GM19395 (cell line): Measurements from ENCODE around the gene ORC3.

Experiments
- ATAC-seq: cut with Tn5 transposase; IDR thresholded peaks from one replicate; pipeline ENCODE4 v1.9.1; 2021; ENCODE audit warnings: mild to moderate bottlenecking, moderate library complexity; ENCODE audit not compliant: unreplicated experiment

Gene ORC3

DNA sequence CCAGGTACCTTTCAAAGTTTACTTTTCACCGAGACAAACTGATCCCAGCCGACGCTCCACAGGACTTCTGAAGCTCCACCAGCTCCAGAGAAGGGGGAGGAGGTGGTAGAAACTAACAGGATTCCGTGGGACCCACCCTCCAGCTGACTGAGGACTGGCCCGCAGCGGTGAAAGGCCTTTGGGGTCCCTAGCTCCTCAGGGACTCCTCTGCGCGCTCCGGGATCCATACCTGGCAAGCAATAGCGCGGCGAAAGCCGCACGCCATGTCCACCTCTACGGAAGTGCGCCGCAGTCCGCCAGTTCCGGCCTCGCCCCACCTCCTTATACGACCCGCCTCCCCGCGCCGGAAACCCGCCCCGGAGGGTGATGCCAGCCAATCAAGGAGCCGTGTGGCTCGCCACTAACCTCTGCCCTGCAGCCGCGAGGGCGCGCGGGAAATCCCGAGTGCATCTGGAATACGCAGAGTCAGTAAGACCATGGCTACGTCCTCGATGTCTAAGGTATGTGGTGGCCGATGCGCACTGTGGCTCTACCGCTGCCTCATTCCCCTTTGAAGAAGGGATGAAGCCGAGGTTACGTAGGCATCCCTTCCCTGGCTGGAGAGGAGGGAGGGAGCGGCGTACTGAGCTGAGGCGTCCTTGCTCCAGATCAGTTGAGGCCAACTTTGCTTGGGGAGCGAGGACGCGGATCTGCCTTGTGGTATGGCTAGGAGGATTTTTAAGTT, at the start of gene ORC3, which contains the start of gene RARS2:
TSS of gene ORC3 (plus strand) at position 443 of the 724 bp plus-strand sequence. CDS start at position 477, 34 bp downstream.
TSS of gene RARS2 (minus strand) at position 295 of the 724 bp plus-strand sequence. CDS start at position 265, 30 bp downstream.
- peak; percentile 100 for ATAC-seq

DNA sequence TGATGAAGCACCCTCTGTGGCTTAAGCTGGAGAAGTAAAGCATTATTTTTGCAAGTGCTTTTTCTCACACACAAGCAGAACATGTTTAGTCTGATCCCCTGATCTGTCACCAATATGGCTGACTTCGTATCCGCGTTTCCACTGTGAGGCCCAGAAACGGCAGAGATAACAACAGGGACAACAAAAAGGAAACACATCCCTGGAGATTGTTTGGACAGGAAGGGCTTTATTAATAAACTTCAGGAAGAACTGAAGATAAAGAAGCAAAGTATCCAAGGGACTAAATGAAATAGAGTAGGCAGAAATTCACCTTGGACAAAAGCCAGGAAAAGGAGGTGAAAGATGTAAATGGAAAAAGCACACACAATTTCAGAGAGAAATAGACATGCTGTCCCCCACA, 49.4 kb upstream of the ORC3 start:
- no peak for ATAC-seq

DNA sequence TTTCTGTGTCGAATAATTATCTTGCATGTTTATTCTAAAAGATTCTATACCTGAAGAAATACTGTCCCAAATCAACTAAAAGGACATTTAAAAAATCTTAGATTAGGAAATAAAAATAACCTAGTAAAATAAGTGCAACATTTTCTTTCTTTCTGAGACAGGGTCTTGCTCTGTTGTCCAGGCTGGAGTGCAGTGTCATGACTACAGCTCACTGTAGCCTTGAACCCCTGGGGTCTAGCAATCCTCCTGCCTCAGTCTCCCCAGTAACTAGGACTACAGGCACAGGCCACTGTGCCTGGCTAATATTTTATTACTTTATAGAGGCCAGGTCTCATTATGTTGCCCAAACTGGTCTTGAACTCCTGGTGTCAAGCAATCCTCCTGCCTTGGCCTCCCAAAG, 48.9 kb upstream of the ORC3 start:
- ATAC-seq = no peak

DNA sequence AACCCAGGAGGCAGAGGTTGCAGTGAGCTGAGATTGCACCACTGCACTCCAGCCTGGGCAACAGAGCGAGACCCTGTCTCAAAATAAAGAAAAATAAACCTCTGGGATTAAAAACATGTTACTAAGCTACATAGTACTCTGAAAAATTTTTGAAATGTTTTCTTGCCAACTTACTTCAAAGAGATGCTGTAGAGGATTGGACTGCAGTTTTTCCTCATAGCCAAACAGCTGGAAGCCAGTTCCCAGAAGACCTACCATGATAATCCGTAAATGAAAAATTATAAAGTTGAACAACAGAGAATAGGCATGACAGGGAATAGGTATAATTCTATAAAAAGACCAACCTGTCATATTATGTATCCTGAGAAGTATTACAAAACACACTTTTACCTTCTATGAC, 48.2 kb upstream of the ORC3 start:
- ATAC-seq = no peak

DNA sequence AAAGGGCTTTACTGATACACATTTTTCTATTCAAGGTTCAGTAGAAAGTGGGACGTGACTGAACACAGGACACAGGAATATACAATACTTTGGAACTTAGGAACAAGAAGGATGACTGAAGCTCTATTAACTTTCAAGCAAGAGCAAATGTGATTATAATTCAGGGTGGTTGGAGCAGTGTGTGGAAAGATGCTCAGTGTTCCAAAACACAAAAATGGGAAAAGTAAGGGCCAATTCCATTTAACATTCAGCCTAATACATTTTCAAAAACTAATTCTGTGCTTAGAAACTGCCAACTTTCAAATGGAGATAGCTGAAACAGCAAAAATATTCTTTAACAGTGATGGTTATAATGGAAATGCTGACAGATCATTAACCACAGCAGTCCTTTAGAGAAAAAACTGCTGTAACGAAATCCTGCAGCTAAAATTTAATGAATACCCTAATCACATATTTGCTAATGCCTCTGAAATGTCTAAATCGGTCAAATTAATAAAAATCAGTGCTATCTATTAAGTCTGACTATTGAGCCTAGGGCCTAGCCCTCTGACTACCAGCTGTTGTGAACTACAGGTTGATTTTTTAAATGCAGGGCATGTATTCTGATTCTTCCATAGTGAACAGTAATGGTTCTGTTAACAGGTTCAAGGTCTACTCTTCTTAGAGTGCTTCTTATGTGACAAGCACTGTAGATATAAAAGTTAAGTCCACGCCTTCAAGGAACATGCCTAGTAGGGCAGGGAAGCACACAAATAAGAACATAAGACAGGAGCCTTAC, 46.0 kb upstream of the ORC3 start:
- no peak for ATAC-seq

DNA sequence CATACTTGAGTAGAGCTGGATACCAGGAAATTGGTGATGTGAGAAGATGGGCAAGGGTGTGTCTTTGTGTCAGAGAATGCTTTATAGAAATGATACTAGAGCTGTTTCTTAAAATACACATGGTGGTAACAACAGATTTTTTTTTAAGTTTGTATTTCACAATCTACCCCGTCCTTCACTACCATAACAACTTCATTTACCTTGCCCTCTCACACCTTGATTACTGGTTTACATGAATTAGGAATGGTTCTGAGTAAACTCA, 45.5 kb upstream of the ORC3 start:
- no peak for ATAC-seq

DNA sequence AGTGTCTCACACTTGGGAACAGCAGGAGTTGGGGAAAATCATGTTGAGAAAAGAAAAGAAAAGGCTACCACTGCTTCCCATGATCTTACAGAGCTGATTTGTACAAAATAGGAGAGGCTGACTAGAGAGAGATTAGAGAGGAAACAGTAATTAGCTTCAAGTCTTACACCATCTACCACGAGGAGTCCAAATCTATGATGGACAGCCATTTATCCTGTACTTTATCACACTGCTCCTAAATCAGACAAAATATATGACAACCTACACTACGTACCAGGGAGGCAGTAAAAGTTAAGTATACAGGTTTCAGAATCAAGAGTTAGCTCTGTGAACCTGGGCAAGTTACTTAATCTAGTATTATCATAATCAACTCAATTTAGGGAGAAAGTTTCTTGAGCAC, 38.1 kb upstream of the ORC3 start:
- no peak for ATAC-seq

DNA sequence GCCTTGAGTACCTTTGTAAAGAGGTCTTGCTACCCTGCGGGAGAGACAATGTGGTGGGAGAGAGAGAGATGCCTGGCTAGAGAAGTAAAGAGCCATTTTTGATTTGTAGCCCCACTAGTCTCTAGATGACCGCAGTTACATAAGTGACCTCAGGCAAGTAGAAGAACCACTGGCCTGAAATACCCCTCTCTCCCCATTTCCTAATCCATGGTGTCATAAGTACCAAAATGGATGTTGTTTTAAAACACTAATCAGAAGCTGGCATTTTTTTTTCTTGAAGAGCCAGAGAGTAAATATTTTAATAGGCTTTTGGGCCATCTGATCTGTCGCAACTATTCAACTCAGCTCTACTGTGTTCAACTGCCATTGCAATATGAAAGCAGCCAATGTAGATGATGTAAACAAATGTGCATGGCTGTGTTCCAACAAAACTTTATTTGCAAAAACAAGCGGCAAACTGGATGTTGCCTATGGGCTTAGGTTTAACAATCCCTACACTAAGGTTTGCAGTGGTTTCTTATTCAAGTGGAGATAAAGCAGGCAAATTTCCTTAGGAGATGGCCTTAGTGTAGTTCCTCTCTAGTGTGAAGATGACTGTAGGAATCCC, 36.7 kb upstream of the ORC3 start:
- no peak for ATAC-seq

DNA sequence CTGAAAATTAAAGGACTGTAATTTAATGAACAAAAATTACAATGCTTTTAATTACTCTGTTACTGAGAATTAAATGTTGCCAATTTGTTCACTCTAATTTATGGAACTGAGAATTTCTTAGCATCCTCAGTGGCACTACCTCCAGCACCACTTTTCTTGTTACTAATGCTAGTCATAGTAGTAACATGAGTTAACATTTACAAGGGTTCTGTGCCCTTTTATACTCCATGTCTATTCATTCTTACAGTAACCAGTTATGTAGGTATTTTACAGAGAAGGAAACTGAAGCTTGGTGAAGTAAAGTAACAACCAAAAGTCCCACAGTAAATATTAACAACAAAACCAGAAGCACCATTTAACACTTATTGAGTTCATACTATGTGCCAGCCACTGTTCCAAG, 34.4 kb upstream of the ORC3 start:
- ATAC-seq = no peak

DNA sequence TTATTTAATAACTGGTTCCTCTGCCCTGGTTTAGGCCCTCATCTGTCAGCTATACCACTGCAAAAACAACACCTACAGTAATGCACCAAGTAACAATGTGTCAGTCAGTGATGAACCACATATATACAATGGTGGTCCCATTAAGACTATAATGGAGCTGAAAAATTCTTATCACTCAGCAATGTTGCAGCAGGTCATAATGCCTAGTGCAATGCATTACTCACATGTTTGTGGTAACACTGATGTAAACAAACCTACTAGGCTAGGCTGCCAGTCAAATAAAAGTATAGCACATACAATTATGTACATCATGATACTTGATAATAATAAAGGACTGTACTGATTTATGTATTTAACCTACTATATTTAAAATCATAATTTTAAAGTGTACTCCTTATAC, 31.5 kb upstream of the ORC3 start:
- no peak for ATAC-seq

DNA sequence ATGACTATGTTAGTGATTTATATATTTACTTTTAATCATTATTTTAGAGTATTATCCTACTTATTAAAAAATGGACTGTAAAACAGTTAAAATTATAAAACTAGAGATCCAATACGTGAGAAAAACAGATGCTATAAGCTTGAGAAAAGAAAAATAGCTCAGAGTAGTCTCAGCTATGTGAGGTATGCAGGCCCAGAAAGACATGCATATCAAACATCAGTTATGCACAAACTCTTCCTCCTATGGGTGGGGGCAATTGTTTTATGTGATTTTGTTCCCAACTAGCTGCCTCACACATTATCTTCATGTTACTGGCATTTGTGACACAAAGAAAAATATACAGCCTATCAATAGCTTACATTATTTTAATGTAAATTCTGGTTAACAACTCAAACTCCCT, 28.9 kb upstream of the ORC3 start:
- no peak for ATAC-seq

DNA sequence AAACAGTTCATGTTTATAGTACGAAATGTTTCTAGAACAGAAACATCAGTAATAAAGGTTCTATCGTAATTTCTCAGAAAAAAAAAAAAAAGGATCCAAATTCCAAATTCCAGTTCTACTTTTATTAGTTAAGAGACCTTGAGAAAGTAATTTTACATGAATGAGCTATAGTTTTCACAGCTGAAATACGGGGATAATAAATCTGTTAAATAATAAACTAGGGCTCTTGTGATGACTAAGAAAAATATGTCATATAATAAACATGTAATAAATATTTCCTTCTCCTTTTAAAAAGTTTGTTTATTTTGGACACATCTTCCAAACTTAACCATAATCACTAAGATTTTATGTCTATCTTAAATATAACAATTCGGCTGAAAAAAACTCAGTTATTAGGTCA, 17.9 kb upstream of the ORC3 start:
- ATAC-seq = no peak

DNA sequence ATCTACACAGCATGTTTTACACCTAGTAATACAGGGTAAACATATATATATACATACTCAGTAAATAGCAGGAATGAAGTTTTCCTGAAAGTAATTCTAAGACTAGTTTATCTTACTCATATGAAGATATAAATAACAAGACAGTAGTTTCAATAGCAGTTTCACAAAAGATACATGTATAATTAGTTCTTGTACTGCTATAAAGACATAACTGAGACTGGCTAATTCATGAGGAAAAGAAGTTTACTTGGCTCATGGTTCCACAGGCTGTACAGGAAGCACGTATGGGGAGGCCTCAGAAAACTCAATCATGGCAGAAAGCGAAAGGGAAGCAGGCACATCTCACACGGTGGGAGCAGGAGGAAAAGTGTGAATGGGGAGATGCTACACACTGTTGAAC, 17.1 kb upstream of the ORC3 start:
- peak; percentile 75 for ATAC-seq

DNA sequence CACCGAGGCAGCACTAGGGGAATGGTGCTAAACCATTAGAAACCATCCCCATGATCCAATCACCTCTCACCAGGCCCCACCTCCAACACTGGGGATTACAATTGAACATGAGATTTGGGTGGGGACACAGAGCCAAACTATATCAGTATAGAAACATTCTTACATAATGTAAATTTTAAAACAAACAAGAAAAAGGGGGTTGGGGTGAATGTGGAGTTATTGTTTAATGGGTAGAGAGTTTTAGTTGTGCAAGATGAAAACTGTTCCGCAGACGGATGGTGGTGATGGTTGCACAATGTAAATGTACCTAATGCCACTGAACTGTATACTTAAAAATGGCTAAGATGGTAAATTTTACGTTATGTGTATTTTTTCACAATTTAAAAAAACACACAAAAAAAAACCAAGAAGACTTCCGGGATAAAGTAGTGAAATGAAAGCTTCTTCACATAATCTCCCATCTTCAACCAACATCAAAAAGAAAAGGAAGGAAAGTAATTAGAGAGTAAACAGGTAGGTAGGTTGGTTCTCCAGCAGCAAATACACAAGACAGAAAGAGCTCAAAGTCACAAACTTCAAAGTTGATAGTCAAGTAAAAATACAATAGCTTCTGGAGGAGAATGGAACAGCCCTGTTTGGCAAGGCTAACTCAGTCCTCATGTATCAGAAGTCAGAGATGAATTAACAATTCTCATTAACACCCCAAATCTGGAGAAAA, 16.5 kb upstream of the ORC3 start:
- ATAC-seq = no peak

DNA sequence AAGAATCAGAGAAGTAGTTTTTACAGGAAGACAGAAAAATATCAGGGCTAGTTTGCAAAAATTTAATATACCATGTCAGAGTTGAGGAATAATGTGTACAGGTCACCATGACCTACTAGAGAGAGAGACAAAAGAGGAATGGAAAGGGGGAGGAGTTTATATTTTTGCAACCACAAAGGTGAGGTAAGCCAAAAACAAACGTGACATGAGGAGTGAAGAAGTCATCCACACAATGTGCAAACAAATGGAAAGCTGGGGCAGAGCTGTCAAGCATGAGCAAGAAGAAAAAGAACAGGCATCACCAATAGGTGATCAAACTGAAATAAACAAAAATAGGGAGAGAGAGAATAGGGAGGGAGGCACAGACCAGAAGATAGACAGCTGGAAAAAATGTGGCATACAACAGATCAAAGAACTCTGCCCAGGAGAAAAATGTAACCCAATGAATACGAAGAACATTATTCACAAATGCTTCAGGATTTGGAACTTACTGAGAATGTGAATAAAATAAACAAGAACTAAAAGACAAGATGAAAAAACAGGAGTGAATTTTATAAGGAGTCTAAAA, 15.6 kb upstream of the ORC3 start:
- ATAC-seq = no peak

DNA sequence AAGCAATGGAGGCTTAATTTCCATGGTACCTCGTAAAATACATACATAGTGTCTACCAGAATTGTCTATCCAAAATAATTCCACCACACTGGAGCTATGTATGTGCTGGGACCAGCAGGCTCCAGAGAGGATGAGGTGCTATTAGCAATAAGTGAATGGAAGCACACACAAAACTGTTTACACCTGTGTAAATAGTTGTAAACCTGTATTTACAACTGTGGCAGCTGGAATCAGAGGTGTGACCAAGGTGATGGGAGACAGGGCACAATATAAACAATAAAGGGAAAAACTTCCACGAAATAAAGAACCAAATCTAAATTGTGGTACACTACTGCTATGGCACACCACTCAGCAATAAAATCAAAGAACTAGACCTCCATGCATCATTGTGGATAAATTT, 14.5 kb upstream of the ORC3 start:
- no peak for ATAC-seq

DNA sequence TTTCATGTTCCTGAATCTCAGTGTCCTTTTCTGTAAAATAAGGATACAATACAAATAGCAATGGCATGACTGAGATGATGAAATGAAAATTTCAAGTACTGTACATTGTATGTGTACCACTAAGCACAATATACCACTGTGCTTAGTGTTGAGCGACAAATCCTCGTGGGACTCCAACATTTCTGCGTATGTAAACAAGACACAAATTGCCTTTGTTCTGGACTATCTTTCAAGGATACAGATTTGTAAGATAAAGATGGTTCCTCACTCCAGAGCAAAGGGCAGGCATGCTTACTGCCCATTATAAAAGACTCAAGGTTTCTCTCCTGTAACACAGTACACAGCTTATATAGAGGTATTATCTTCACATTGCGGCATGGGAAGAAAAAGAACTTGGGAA, 6.1 kb upstream of the ORC3 start:
- no peak for ATAC-seq

DNA sequence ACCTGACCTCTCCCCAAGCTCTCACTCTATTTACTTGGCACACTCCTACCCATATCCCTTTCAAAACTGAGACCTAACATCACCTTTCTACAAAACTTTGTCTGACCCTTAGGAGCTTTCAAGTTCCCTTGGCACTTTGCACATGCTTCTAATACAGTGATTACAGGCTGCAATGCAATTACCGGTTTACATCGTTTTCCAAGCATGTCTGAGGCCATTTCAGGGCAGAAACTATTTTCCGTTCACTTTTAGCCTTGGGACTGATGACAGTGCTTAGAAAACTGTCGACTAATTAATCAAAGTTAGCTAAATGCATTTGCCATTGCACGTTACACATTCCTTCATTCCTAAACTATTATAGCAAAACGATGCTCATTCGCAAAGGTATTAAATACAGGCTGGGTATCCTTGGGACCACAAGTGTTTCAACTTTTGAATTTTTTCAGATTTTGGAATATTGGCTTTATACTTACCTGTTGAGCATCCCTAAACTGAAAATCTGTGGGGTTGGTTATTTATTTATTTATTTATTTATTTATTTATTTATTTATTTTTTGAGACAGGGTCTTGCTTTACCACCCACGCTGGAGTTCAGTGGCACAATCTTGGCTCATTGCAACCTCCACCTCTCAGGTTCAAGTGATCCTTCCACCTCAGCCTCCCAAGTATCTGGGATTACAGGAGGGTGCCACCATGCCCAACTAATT, 3.4 kb upstream of the ORC3 start:
- ATAC-seq = no peak

DNA sequence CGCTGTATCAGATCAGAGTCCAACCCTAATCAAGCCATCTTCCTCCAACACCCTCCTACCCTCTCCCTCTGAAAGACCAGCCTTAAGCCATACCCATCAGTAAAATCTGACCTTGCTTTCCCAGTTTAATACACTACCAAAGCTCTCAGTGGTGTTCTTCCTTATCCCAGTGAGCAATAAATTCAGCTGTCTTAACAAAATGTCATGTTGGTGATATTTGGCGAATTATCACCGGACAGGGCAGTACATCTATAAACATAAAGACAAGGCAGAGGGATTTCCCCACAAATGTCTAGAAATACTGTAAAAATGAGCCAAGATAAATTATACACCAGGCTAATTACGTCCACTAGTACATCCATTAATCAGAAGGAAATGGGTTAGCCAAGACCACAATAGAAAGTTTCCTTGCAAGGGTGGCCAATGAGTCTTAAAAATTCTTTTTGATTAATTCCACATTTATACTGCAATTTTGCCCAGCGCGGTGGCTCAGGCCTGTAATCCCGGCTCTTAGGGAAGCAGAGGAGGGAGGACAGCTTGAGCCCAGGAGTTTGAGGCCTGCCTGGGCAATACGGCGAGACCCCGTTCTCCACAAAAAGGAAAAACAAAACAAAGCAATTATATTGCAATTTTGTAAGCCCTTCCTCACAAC, 1.1 kb upstream of the ORC3 start:
- ATAC-seq = no peak

DNA sequence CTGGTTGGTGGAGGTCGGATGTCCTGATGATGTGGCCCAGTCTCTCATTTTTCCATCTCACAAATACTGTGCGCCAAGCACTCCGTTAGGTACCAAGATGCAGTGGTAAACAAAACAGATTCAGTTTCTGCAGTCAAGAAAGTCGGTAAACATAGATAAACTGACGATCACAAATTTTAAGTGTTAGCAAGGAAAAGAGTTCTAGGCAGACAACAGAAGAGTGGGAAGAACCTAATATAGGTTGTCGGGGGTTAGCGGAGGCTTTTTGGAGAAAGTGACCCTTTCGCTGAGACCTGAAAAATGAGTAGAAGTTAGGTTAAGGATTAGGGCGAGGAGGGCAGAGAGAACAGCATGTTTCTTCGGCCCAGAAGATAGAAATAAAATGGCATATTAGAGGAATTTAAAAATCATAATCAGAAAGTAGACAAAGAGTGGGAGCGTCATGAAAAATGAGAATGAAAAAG, 514 bp downstream of the ORC3 start:
- ATAC-seq = no peak
